ENCODE measurements around the gene SLC9A7. TPM values are rescaled to one million over a fixed set of nuclear protein-coding genes. Genes with fewer than 3 reads are reported as not detected.

SLC9A7 gene
- total RNA-seq, 1 experiment from 2014 or later: 20.9 TPM

GRCh38 chrX:46715997-46716396 lies 42.9 kb downstream of the SLC9A7 start:
- no peak overlapping the region for H3K4me2 ChIP-seq
- no peak overlapping the region for H3K4me3 ChIP-seq
- no peak overlapping the region for H3K27ac ChIP-seq
- ChIA-PET POLR2A (ENCODE audit: unreplicated experiment) (no interaction called here), CTCF (no interaction called here)
- peaks cover 5% of the 10 kb centered on the region; the same call in 1 of the 2 replicates for H3F3A ChIP-seq (ENCODE audit: insufficient read depth, low read depth)
- no peaks in the 10 kb centered on the region for H3K27me3 ChIP-seq (ENCODE audit: insufficient read depth, low read depth)
- no TSS peak for BruUV-seq (replicated peaks)
- no peaks in the 10 kb centered on the region for H4K20me1 ChIP-seq (ENCODE audit: insufficient read depth)
- intact Hi-C loops (cut with micrococcal nuclease; ENCODE audit: unreplicated experiment): no loop called here
- H2AFZ ChIP-seq: no peak overlapping the region
- TF ChIP-seq EZH2 (IDR thresholded peaks at IDR 0.05; ENCODE audit: low read depth) (no peak), CTCF (conservative IDR thresholded peaks at IDR 0.05) (no peak)
- H3K9me2 ChIP-seq (ENCODE audit: insufficient read depth): no peaks in the 10 kb centered on the region
- no peaks in the 10 kb centered on the region for H3K36me3 ChIP-seq (ENCODE audit: low read depth)
- peaks cover 3% of the 10 kb centered on the region; the same call in 1 of the 2 replicates for H3K4me1 ChIP-seq (replicated peaks; ENCODE audit: insufficient read depth)
- H3K79me2 ChIP-seq (ENCODE audit: low read depth): peaks cover 24% of the 10 kb centered on the region
- DNase-seq: no peak
- no peaks in the 10 kb centered on the region for H3K9me3 ChIP-seq (ENCODE audit: insufficient read depth, low read depth)

- no peaks in the 10 kb centered on the region for H3K9me2 ChIP-seq (ENCODE audit: insufficient read depth)
- H3K9me3 ChIP-seq (ENCODE audit: insufficient read depth, low read depth): no peaks in the 10 kb centered on the region
- ChIA-PET POLR2A (ENCODE audit: unreplicated experiment) (no interaction called here), CTCF (no interaction called here)
- no peaks in the 10 kb centered on the region for H4K20me1 ChIP-seq (ENCODE audit: insufficient read depth)
- H3K36me3 ChIP-seq (ENCODE audit: low read depth): no peaks in the 10 kb centered on the region
- peaks cover 28% of the 10 kb centered on the region for H3K79me2 ChIP-seq (ENCODE audit: low read depth)
- no peak overlapping the region for H2AFZ ChIP-seq
- DNase-seq: no peak
- no peak overlapping the region for H3K27ac ChIP-seq
- H3K4me1 ChIP-seq (replicated peaks; ENCODE audit: insufficient read depth): peaks cover 7% of the 10 kb centered on the region; the same call in 1 of the 2 replicates
- H3K4me2 ChIP-seq: no peak overlapping the region
- BruUV-seq (replicated peaks): no TSS peak
- no peak overlapping the region for H3K4me3 ChIP-seq
- peaks cover 8% of the 10 kb centered on the region; the same call in 1 of the 2 replicates for H3F3A ChIP-seq (ENCODE audit: insufficient read depth, low read depth)
- TF ChIP-seq EZH2 (IDR thresholded peaks at IDR 0.05; ENCODE audit: low read depth) (no peak), CTCF (conservative IDR thresholded peaks at IDR 0.05) (no peak)
- H3K27me3 ChIP-seq (ENCODE audit: insufficient read depth, low read depth): no peaks in the 10 kb centered on the region
- intact Hi-C loops (cut with micrococcal nuclease; ENCODE audit: unreplicated experiment): no loop called here
These were observed 43.4 kb downstream of the SLC9A7 start for GRCh38 chrX:46715530-46715929.

- H3K9me2 ChIP-seq (ENCODE audit: insufficient read depth): no peaks in the 10 kb centered on the region
- BruUV-seq (replicated peaks): no TSS peak
- peaks cover 30% of the 10 kb centered on the region for H3K79me2 ChIP-seq (ENCODE audit: low read depth)
- no peak overlapping the region for H3K4me3 ChIP-seq
- CTCF ChIA-PET: no interaction called here
- intact Hi-C loops (cut with micrococcal nuclease; ENCODE audit: unreplicated experiment): no loop called here
- no peak for DNase-seq
- H3K4me1 ChIP-seq (replicated peaks; ENCODE audit: insufficient read depth): peaks cover 7% of the 10 kb centered on the region; the same call in 1 of the 2 replicates
- H3K4me2 ChIP-seq: no peak overlapping the region
- no peak overlapping the region for H3K27ac ChIP-seq
- TF ChIP-seq EZH2 (IDR thresholded peaks at IDR 0.05; ENCODE audit: low read depth): no peak
- no peak for TF ChIP-seq CTCF (conservative IDR thresholded peaks at IDR 0.05)
- POLR2A ChIA-PET (ENCODE audit: unreplicated experiment): interaction anchor here (0.6 kb wide), 1 partner anchor 201 kb away, joined by 3 read pairs; no protein-coding TSS in a partner anchor
- H3F3A ChIP-seq (ENCODE audit: insufficient read depth, low read depth): peaks cover 8% of the 10 kb centered on the region; the same call in 1 of the 2 replicates
- no peak overlapping the region for H2AFZ ChIP-seq
- no peaks in the 10 kb centered on the region for H3K9me3 ChIP-seq (ENCODE audit: insufficient read depth, low read depth)
- H3K36me3 ChIP-seq (ENCODE audit: low read depth): no peaks in the 10 kb centered on the region
- H3K27me3 ChIP-seq (ENCODE audit: insufficient read depth, low read depth): no peaks in the 10 kb centered on the region
- H4K20me1 ChIP-seq (ENCODE audit: insufficient read depth): no peaks in the 10 kb centered on the region
These were observed 45.0 kb downstream of the SLC9A7 start for GRCh38 chrX:46713672-46714490.
